GM23338 (cell line): ENCODE data around the gene LRFN3. TPM values are rescaled to one million over a fixed set of nuclear protein-coding genes. Genes with fewer than 3 reads are reported as not detected.

ENCODE experiments used
- ATAC-seq: fragments of 200-7000 bp; cut with Tn5 transposase; 3 replicates; pipeline ENCODE4 v1.9.1; 2020
- DNase-seq: peaks from one replicate; pipeline ENCODE4 v3.0.0-alpha.2; 2015; ENCODE audit warnings: low spot score
- H2AFZ ChIP-seq: fragments of 200-600 bp; sonication (generic); 2 replicates; pipeline ENCODE4 v1.8.0; 2016; ENCODE audit warnings: antibody characterized with exemption, mild to moderate bottlenecking, moderate library complexity
- H3F3A ChIP-seq: fragments of 200-600 bp; sonication (generic); replicated peaks from 2 replicates; pipeline ENCODE4 v1.8.0; 2017; ENCODE audit warnings: antibody characterized with exemption, mixed run types, low read depth
- H3K27ac ChIP-seq: fragments of 200-600 bp; sonication (generic); 2 replicates; pipeline ENCODE4 v1.6.1; 2016; ENCODE audit warnings: low read depth
- H3K27me3 ChIP-seq: fragments of 200-600 bp; sonication (generic); 2 replicates; pipeline ENCODE4 v1.8.0; 2016; ENCODE audit warnings: mild to moderate bottlenecking, mixed run types, moderate library complexity; ENCODE audit not compliant: insufficient read depth
- H3K36me3 ChIP-seq: fragments of 200-600 bp; sonication (generic); 2 replicates; pipeline ENCODE4 v1.8.0; 2016; ENCODE audit warnings: mild to moderate bottlenecking; ENCODE audit not compliant: insufficient read depth
- H3K4me1 ChIP-seq: fragments of 200-600 bp; sonication (generic); 2 replicates; pipeline ENCODE4 v1.8.0; 2016; ENCODE audit warnings: mild to moderate bottlenecking, moderate library complexity; ENCODE audit not compliant: insufficient read depth
- H3K4me2 ChIP-seq: fragments of 200-600 bp; sonication (generic); 2 replicates; pipeline ENCODE4 v1.7.1; 2017; ENCODE audit warnings: mixed run types
- H3K4me3 ChIP-seq: fragments of 200-600 bp; sonication (generic); 2 replicates; pipeline ENCODE4 v1.6.1; 2016; ENCODE audit warnings: mixed run types
- H3K79me2 ChIP-seq: fragments of 200-600 bp; sonication (generic); replicated peaks from 2 replicates; pipeline ENCODE4 v1.8.0; 2017; ENCODE audit warnings: mild to moderate bottlenecking; ENCODE audit not compliant: insufficient read depth
- H3K9me2 ChIP-seq: fragments of 200-600 bp; sonication (generic); 2 replicates; pipeline ENCODE4 v1.8.0; 2017; ENCODE audit not compliant: insufficient read depth
- H4K20me1 ChIP-seq: fragments of 200-600 bp; sonication (generic); replicated peaks from 2 replicates; pipeline ENCODE4 v1.8.0; 2017; ENCODE audit warnings: mild to moderate bottlenecking; ENCODE audit not compliant: insufficient read depth
- H3K27ac Mint-ChIP-seq: 2 replicates; pipeline ENCODE4 v1.8.0; 2020; ENCODE audit warnings: inconsistent platforms, mild to moderate bottlenecking, moderate library complexity, mixed read lengths
- H3K27me3 Mint-ChIP-seq: 3 replicates; pipeline ENCODE4 v1.8.0; 2022; ENCODE audit warnings: low read depth, mild to moderate bottlenecking, moderate library complexity, mixed read lengths, inconsistent platforms; ENCODE audit not compliant: insufficient read depth, poor library complexity
- H3K36me3 Mint-ChIP-seq: 3 replicates; pipeline ENCODE4 v1.8.0; 2021; ENCODE audit warnings: low read depth, mild to moderate bottlenecking, inconsistent platforms, moderate library complexity, mixed read lengths
- H3K4me1 Mint-ChIP-seq: 3 replicates; pipeline ENCODE4 v1.8.0; 2020; ENCODE audit warnings: mild to moderate bottlenecking, inconsistent platforms, mixed read lengths
- H3K4me3 Mint-ChIP-seq: 3 replicates; pipeline ENCODE4 v1.8.0; 2021; ENCODE audit warnings: moderate library complexity, mild to moderate bottlenecking, inconsistent platforms, mixed read lengths
- H3K9me3 Mint-ChIP-seq: 3 replicates; pipeline ENCODE4 v1.8.0; 2020; ENCODE audit warnings: moderate library complexity, mild to moderate bottlenecking, inconsistent platforms, mixed read lengths
- CREB1 ChIP-seq: fragments of 250-450 bp; sonication (Bioruptor Pico); IDR thresholded peaks from 2 replicates; pipeline ENCODE4 v1.5.0; 2020; ENCODE audit warnings: low read depth, mild to moderate bottlenecking, moderate library complexity
- EZH2 ChIP-seq: fragments of 200-600 bp; sonication (generic); IDR thresholded peaks from one replicate; pipeline ENCODE4 v1.8.0; 2017; ENCODE audit warnings: antibody characterized with exemption, mild to moderate bottlenecking, low read depth; ENCODE audit not compliant: unreplicated experiment
- EZH2phosphoT487 ChIP-seq: fragments of 200-600 bp; sonication (generic); IDR thresholded peaks from one replicate; pipeline ENCODE4 v1.8.1; 2018; ENCODE audit warnings: antibody characterized with exemption; ENCODE audit not compliant: unreplicated experiment
- JUNB ChIP-seq: IDR thresholded peaks from one replicate; pipeline ENCODE4 v1.6.1; 2016; ENCODE audit warnings: antibody characterized with exemption; ENCODE audit not compliant: unreplicated experiment
- NANOG ChIP-seq: IDR thresholded peaks from 2 replicates; pipeline ENCODE4 v1.6.1; 2016; ENCODE audit warnings: antibody characterized with exemption, borderline replicate concordance
- POLR2AphosphoS5 ChIP-seq: IDR thresholded peaks from 2 replicates; pipeline ENCODE4 v1.6.1; 2016; ENCODE audit warnings: antibody characterized with exemption, low read depth
- STAT1 ChIP-seq: IDR thresholded peaks from one replicate; pipeline ENCODE4 v1.6.1; 2016; ENCODE audit warnings: antibody characterized with exemption; ENCODE audit not compliant: unreplicated experiment
- ZNF114 ChIP-seq: fragments of 250-450 bp; sonication (Bioruptor Pico); IDR thresholded peaks from 2 replicates; pipeline ENCODE4 v1.5.0; 2020; ENCODE audit warnings: mild to moderate bottlenecking, moderate library complexity
- ZNF331 ChIP-seq: fragments of 250-450 bp; sonication (Bioruptor Pico); IDR thresholded peaks from 2 replicates; pipeline ENCODE4 v1.5.0; 2020; ENCODE audit warnings: low read depth, mild to moderate bottlenecking, moderate library complexity
- polyA plus RNA-seq: library from polyadenylated mRNA; unstranded; fragments of >200 nt; fragmentation: Nextera tagmentation; extraction: Ambion mirVana; gene quantifications from 2 replicates; pipeline ENCODE4 v1.2.1, GENCODE V29; 2016
- total RNA-seq: library from RNA; depleted of rRNA; stranded (reverse); fragments of >200 nt; shearing (Covaris generic); gene quantifications from 2 replicates; pipeline ENCODE4 v1.2.3, GENCODE V29; 2014
- TF ChIP-seq, protein P1 (sequence below): IDR thresholded peaks from 2 replicates; pipeline ENCODE4 v1.6.1; 2016; ENCODE audit warnings: antibody characterized with exemption
- TF ChIP-seq, protein P2 (sequence below): IDR thresholded peaks from one replicate; pipeline ENCODE4 v1.6.1; 2018; ENCODE audit warnings: antibody characterized with exemption; ENCODE audit not compliant: unreplicated experiment

LRFN3 gene
- total and polyA plus RNA-seq, 2 experiments from 2014 or later: 5.8 to 15.1 TPM

- no peak for TF ChIP-seq ZNF331 (CRISPR knock-in tag)
- no peak for TF ChIP-seq CREB1 (CRISPR knock-in tag)
- TF ChIP-seq NANOG: no peak
- no peak for TF ChIP-seq POLR2AphosphoS5
- TF ChIP-seq STAT1: no peak
- TF ChIP-seq, protein P1, sequence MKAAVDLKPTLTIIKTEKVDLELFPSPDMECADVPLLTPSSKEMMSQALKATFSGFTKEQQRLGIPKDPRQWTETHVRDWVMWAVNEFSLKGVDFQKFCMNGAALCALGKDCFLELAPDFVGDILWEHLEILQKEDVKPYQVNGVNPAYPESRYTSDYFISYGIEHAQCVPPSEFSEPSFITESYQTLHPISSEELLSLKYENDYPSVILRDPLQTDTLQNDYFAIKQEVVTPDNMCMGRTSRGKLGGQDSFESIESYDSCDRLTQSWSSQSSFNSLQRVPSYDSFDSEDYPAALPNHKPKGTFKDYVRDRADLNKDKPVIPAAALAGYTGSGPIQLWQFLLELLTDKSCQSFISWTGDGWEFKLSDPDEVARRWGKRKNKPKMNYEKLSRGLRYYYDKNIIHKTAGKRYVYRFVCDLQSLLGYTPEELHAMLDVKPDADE: no peak
- TF ChIP-seq EZH2phosphoT487: no peak
- TF ChIP-seq JUNB: no peak
- TF ChIP-seq EZH2: no peak
- Histone ChIP-seq H3K4me1 (0 out of 2 replicates have a peak, but pooled peaks cover 10% of the 10 kb centered on the region), H3F3A (0 out of 2 replicates have a peak, but pooled peaks cover 6% of the 10 kb centered on the region), H3K36me3 (no peaks in the 10 kb centered on the region), H3K4me2 (no peak overlapping the region), H3K27me3 (no peaks in the 10 kb centered on the region), H4K20me1 (peaks cover 5% of the 10 kb centered on the region; the same call in 1 of the 2 replicates), H3K4me3 (no peak overlapping the region), H3K79me2 (peaks cover 2% of the 10 kb centered on the region), H3K27ac (no peak overlapping the region), H3K9me2 (no peaks in the 10 kb centered on the region), H2AFZ (no peak overlapping the region)
- H3K27ac Mint-ChIP-seq: no peak overlapping the region
- no peaks in the 10 kb centered on the region; the same call in 1 of the 3 replicates for H3K9me3 Mint-ChIP-seq
- H3K27me3 Mint-ChIP-seq: peaks cover 10% of the 10 kb centered on the region
- ATAC-seq (no peak), DNase-seq (no peak)
- no peak overlapping the region for H3K4me3 Mint-ChIP-seq
- H3K4me1 Mint-ChIP-seq: peaks cover 14% of the 10 kb centered on the region
- peaks cover 19% of the 10 kb centered on the region for H3K36me3 Mint-ChIP-seq
These were observed 6.1 kb downstream of the LRFN3 start for GRCh38 chr19:35942235-35942634.

- no peak overlapping the region for H3K4me2 ChIP-seq
- H4K20me1 ChIP-seq: peaks cover 5% of the 10 kb centered on the region; the same call in 1 of the 2 replicates
- no peaks in the 10 kb centered on the region for H3K4me1 ChIP-seq
- H3K27ac Mint-ChIP-seq: no peak overlapping the region
- H3K79me2 ChIP-seq: no peaks in the 10 kb centered on the region; the same call in 1 of the 2 replicates
- ATAC-seq (no peak), DNase-seq (no peak)
- no peaks in the 10 kb centered on the region for H3K9me2 ChIP-seq
- H3K4me3 Mint-ChIP-seq: no peak overlapping the region; the same call in 2 of the 3 replicates
- no peaks in the 10 kb centered on the region for H3K36me3 ChIP-seq
- peaks cover 19% of the 10 kb centered on the region for H3K36me3 Mint-ChIP-seq
- no peak overlapping the region for H3K4me3 ChIP-seq
- no peaks in the 10 kb centered on the region; the same call in 1 of the 3 replicates for H3K9me3 Mint-ChIP-seq
- 0 out of 2 replicates have a peak, but pooled peaks cover 6% of the 10 kb centered on the region for H3F3A ChIP-seq
- H3K27me3 ChIP-seq: no peaks in the 10 kb centered on the region
- H3K27me3 Mint-ChIP-seq: peaks cover 9% of the 10 kb centered on the region
- H2AFZ ChIP-seq: no peak overlapping the region
- H3K27ac ChIP-seq: no peak overlapping the region
- peaks cover 5% of the 10 kb centered on the region for H3K4me1 Mint-ChIP-seq
- TF ChIP-seq JUNB (no peak), ZNF114 (CRISPR knock-in tag) (no peak), EZH2phosphoT487 (no peak), CREB1 (CRISPR knock-in tag) (no peak), EZH2 (no peak), STAT1 (no peak), NANOG (no peak)
- TF ChIP-seq, protein P2, sequence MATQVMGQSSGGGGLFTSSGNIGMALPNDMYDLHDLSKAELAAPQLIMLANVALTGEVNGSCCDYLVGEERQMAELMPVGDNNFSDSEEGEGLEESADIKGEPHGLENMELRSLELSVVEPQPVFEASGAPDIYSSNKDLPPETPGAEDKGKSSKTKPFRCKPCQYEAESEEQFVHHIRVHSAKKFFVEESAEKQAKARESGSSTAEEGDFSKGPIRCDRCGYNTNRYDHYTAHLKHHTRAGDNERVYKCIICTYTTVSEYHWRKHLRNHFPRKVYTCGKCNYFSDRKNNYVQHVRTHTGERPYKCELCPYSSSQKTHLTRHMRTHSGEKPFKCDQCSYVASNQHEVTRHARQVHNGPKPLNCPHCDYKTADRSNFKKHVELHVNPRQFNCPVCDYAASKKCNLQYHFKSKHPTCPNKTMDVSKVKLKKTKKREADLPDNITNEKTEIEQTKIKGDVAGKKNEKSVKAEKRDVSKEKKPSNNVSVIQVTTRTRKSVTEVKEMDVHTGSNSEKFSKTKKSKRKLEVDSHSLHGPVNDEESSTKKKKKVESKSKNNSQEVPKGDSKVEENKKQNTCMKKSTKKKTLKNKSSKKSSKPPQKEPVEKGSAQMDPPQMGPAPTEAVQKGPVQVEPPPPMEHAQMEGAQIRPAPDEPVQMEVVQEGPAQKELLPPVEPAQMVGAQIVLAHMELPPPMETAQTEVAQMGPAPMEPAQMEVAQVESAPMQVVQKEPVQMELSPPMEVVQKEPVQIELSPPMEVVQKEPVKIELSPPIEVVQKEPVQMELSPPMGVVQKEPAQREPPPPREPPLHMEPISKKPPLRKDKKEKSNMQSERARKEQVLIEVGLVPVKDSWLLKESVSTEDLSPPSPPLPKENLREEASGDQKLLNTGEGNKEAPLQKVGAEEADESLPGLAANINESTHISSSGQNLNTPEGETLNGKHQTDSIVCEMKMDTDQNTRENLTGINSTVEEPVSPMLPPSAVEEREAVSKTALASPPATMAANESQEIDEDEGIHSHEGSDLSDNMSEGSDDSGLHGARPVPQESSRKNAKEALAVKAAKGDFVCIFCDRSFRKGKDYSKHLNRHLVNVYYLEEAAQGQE: no peak
- TF ChIP-seq, protein P1: no peak
These were observed 7.4 kb downstream of the LRFN3 start for GRCh38 chr19:35943321-35944301.
